Gastrocnemius medialis (tissue), 4 donors: ENCODE data around the gene EPB41.

ENCODE experiments used
- POLR2A ChIP-seq, 2 donors: fragments of 450-650 bp; IDR thresholded peaks; one replicate each; pipeline ENCODE4 v1.6.1; 2017; ENCODE audit warnings: antibody characterized with exemption in 2 of 2, mild to moderate bottlenecking in 2 of 2, moderate library complexity in 2 of 2
- TF ChIP-seq, protein P1 (sequence below), 5 experiments: fragments of 450-650 bp in 3 of 5; fragments of 200-600 bp in 2 of 5; sonication (generic) in 2 of 5; IDR thresholded peaks in 4 of 5; conservative IDR thresholded peaks in 1 of 5; 1 replicate in 4 of 5; 2 replicates in 1 of 5; pipeline ENCODE4 v1.5.1; 2016 to 2019; ENCODE audit warnings: antibody characterized with exemption in 5 of 5, mild to moderate bottlenecking in 3 of 5, moderate library complexity in 3 of 5

DNA sequence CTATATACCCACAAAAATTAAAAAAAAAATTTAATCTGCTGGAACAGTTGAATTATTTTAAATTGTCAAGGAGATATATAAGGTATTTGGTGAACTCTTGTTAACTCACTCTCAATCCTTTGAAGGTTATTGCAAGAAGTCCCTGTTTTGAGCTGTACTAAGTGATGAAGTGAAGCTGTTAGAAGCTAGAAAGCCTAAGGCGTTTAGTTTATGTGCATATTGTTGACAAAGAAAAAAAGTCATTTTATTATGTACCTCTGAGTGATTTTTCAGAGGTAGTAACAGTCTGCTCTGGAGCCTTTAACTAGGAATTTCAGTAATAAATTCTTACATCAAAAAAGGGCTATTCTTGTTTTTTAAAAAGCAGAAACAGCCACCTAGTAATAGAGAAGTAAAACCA lies 149.7 kb downstream of the EPB41 start:
- TF ChIP-seq, protein P1, sequence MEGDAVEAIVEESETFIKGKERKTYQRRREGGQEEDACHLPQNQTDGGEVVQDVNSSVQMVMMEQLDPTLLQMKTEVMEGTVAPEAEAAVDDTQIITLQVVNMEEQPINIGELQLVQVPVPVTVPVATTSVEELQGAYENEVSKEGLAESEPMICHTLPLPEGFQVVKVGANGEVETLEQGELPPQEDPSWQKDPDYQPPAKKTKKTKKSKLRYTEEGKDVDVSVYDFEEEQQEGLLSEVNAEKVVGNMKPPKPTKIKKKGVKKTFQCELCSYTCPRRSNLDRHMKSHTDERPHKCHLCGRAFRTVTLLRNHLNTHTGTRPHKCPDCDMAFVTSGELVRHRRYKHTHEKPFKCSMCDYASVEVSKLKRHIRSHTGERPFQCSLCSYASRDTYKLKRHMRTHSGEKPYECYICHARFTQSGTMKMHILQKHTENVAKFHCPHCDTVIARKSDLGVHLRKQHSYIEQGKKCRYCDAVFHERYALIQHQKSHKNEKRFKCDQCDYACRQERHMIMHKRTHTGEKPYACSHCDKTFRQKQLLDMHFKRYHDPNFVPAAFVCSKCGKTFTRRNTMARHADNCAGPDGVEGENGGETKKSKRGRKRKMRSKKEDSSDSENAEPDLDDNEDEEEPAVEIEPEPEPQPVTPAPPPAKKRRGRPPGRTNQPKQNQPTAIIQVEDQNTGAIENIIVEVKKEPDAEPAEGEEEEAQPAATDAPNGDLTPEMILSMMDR (IDR thresholded peaks at IDR 0.05 in 4 of 5, conservative IDR thresholded peaks at IDR 0.05 in 1 of 5) = no peak
- TF ChIP-seq POLR2A (IDR thresholded peaks at IDR 0.05) = no peak
